ENCODE measurements around the gene SLC25A38.
A peak's percentile ranks its signal among the peaks of the same experiment; 100 is the strongest.

GRCh38 chr3:39383881-39384664, 903 bp downstream of the SLC25A38 start:
- TF ChIP-seq POLR2AphosphoS5 (IDR thresholded peaks at IDR 0.05; ENCODE audit: low read depth, low read length) (peak; percentile 87), POLR2A (IDR thresholded peaks at IDR 0.05; ENCODE audit: low read depth, low read length) (peak; percentile 90)
